Erythroblast (primary cell): ENCODE results near the gene CIDEC.

Experiments
- GATA1 ChIP-seq: IDR thresholded peaks from 2 replicates; pipeline ENCODE4 v1.6.1; 2011; ENCODE audit warnings: low read depth, mild to moderate bottlenecking, control low read depth, low read length, moderate library complexity
- POLR2A ChIP-seq: IDR thresholded peaks from 2 replicates; pipeline ENCODE4 v1.6.1; 2011; ENCODE audit warnings: mild to moderate bottlenecking, low read length

GRCh38 chr3:9914011-9914410 is 34.0 kb upstream of the CIDEC start:
- TF ChIP-seq POLR2A = no peak
- no peak for TF ChIP-seq GATA1
